Measurements from ENCODE around the gene EIF4E1B.

EIF4E1B gene

GRCh38 chr5:176693477-176693851, 63.0 kb downstream of the EIF4E1B start:
- peak in 1 of 2 donors; percentile 24 for DNase-seq (ENCODE audit: low read depth in 2 of 2)
- no peak for TF ChIP-seq CTCF (IDR thresholded peaks at IDR 0.05; ENCODE audit: low read depth, low read length)

DNA sequence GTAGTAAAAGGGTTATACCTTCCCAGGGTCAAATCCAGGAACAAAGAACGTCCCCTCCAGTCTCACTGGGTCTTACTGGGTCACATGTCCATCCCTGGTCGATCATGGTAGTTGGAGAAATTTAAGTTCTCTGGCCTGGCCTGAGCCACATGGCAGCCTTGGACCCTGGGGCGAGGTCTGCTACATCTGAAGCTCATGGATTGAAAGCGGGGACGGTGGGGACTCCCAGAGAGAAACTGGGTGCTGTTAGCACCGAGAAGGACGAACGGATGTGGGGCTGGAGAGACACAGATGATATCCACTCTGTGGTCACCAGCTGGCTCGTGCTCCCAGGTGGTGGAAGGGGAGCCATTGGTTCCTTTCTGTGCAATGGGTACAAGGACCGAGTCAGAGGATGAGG, 63.7 kb downstream of the EIF4E1B start:
- DNase-seq (ENCODE audit: low read depth in 2 of 2), result no peak
- no peak for TF ChIP-seq CTCF (IDR thresholded peaks at IDR 0.05; ENCODE audit: low read depth, low read length)
- no peak overlapping the region for H3K4me3 ChIP-seq (replicated peaks in 1 of 2; ENCODE audit: low read depth in 2 of 2, low read length in 2 of 2)

More at GRCh38 chr5:176693477-176693851, 63.0 kb downstream of the EIF4E1B start:
- H3K4me3 ChIP-seq (replicated peaks in 1 of 2; ENCODE audit: low read depth in 2 of 2, low read length in 2 of 2), result no peak overlapping the region

GRCh38 chr5:176694631-176695030, 64.2 kb downstream of the EIF4E1B start:
- no peak overlapping the region for H3K4me3 ChIP-seq (replicated peaks in 1 of 2; ENCODE audit: low read depth in 2 of 2, low read length in 2 of 2)
- TF ChIP-seq CTCF (IDR thresholded peaks at IDR 0.05; ENCODE audit: low read depth, low read length), result no peak
- no peak for DNase-seq (ENCODE audit: low read depth in 2 of 2)

DNA sequence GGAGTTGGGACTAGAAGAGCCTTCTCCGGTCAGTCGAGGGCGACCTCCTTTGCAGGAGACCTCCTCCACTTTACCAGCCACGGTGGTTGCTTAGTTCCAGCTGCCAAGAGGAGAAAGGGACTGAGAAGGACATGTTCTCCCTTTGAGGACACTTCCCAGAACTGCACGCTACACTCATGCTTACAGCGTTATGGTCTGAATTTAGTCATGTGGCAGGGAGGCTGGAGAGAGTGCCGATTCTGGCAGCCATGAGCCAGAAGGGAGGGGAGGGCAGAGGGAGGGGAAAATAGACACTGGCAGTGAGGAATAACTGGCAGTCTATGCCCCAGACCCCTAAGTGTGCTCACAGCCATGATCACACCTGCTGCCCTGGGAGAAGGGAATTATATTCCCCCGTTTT, 64.6 kb downstream of the EIF4E1B start:
- TF ChIP-seq CTCF (IDR thresholded peaks at IDR 0.05; ENCODE audit: low read depth, low read length), result no peak
- no peak overlapping the region for H3K4me3 ChIP-seq (replicated peaks in 1 of 2; ENCODE audit: low read depth in 2 of 2, low read length in 2 of 2)
- DNase-seq (ENCODE audit: low read depth in 2 of 2), result no peak
